ENCODE data around the gene KLHDC8A.
"Not testable (repeated sequence)": the region's sequence is repeated elsewhere in the genome, so short reads cannot be mapped to it uniquely, and the experiment has no call there.

Gene KLHDC8A

GRCh38 chr1:205317311-205317917 is 39.3 kb downstream of the KLHDC8A start:
- no peak for DNase-seq

- no peak for DNase-seq
These were observed 40.6 kb downstream of the KLHDC8A start for GRCh38 chr1:205316161-205316566.

- no peak for DNase-seq
These were observed 41.6 kb downstream of the KLHDC8A start for GRCh38 chr1:205315008-205315618.

GRCh38 chr1:205313563-205314308 is 43.0 kb downstream of the KLHDC8A start:
- DNase-seq = peak; percentile 62

- no peak for DNase-seq
These were observed 43.7 kb downstream of the KLHDC8A start for GRCh38 chr1:205312866-205313562.

- peak; percentile 43 for DNase-seq
These were observed 45.6 kb downstream of the KLHDC8A start for GRCh38 chr1:205310976-205311704.

- DNase-seq = no peak
These were observed 47.0 kb downstream of the KLHDC8A start for GRCh38 chr1:205309741-205310140.

GRCh38 chr1:205306929-205307566 is 49.7 kb downstream of the KLHDC8A start:
- DNase-seq = peak; percentile 55

GRCh38 chr1:205304695-205305070 is 52.0 kb downstream of the KLHDC8A start:
- DNase-seq = no peak

GRCh38 chr1:205304046-205304694 is 52.6 kb downstream of the KLHDC8A start:
- DNase-seq = no peak

- DNase-seq = no peak
These were observed 53.4 kb downstream of the KLHDC8A start for GRCh38 chr1:205303247-205303888.

GRCh38 chr1:205301842-205302588 is 54.7 kb downstream of the KLHDC8A start:
- DNase-seq = no peak

GRCh38 chr1:205301205-205301821 is 55.4 kb downstream of the KLHDC8A start:
- no peak for DNase-seq

- DNase-seq = no peak
These were observed 56.6 kb downstream of the KLHDC8A start for GRCh38 chr1:205300149-205300548.

GRCh38 chr1:205298191-205298994 is 58.3 kb downstream of the KLHDC8A start:
- DNase-seq = no peak

- not testable (repeated sequence) for DNase-seq
These were observed 59.1 kb downstream of the KLHDC8A start for GRCh38 chr1:205297546-205298177.

- no peak for DNase-seq
These were observed 60.6 kb downstream of the KLHDC8A start for GRCh38 chr1:205296154-205296553.

- DNase-seq = no peak
These were observed 61.8 kb downstream of the KLHDC8A start for GRCh38 chr1:205294934-205295333.
